Duodenal mucosa (tissue), 2 donors: ENCODE results near the gene OR10H4.
"Not testable (repeated sequence)": the region's sequence is repeated elsewhere in the genome, so short reads cannot be mapped to it uniquely, and the experiment has no call there.

Source experiments
- H3K27ac ChIP-seq: one replicate; pipeline ENCODE4 v1.7.0; 2013; ENCODE audit warnings: low read depth, low read length
- H3K27me3 ChIP-seq, 2 donors: one replicate each; pipeline ENCODE4 v1.7.0; 2013; ENCODE audit warnings: low read length in 2 of 2, control low read depth in 1 of 2; ENCODE audit not compliant: insufficient read depth in 2 of 2, control insufficient read depth in 1 of 2
- H3K36me3 ChIP-seq, 2 donors: one replicate each; pipeline ENCODE4 v1.7.0; 2013; ENCODE audit warnings: low read length in 2 of 2, control low read depth in 1 of 2; ENCODE audit not compliant: insufficient read depth in 2 of 2, control insufficient read depth in 1 of 2
- H3K4me1 ChIP-seq, 2 donors: one replicate each; pipeline ENCODE4 v1.7.0; 2013; ENCODE audit warnings: low read length in 2 of 2, control low read depth in 1 of 2; ENCODE audit not compliant: insufficient read depth in 2 of 2, control insufficient read depth in 1 of 2
- H3K4me3 ChIP-seq, 2 donors: one replicate each; pipeline ENCODE4 v1.7.0; 2013; ENCODE audit warnings: low read length in 2 of 2, low read depth in 1 of 2
- H3K9ac ChIP-seq, 2 donors: one replicate each; pipeline ENCODE4 v1.7.0; 2013; ENCODE audit warnings: low read length in 2 of 2, low read depth in 1 of 2
- H3K9me3 ChIP-seq, 2 donors: one replicate each; pipeline ENCODE4 v1.7.0; 2013; ENCODE audit warnings: low read length in 2 of 2, control low read depth in 1 of 2; ENCODE audit not compliant: control insufficient read depth in 1 of 2

OR10H4 gene

GRCh38 chr19:15936950-15937349 lies 11.9 kb upstream of the OR10H4 start:
- no peak overlapping the region for H3K9ac ChIP-seq
- H3K9me3 ChIP-seq = no peaks in the 10 kb centered on the region
- H3K4me1 ChIP-seq = peaks cover 10 to 13% of the 10 kb centered on the region in 2 donors
- no peaks in the 10 kb centered on the region for H3K36me3 ChIP-seq
- H3K4me3 ChIP-seq = no peak overlapping the region
- peaks cover 0 to 13% of the 10 kb centered on the region in 2 donors for H3K27me3 ChIP-seq
- no peak overlapping the region for H3K27ac ChIP-seq

- no peak overlapping the region for H3K4me3 ChIP-seq
- H3K36me3 ChIP-seq = no peaks in the 10 kb centered on the region
- no peak overlapping the region for H3K27ac ChIP-seq
- H3K27me3 ChIP-seq = peaks cover 0 to 13% of the 10 kb centered on the region in 2 donors
- H3K9me3 ChIP-seq = no peaks in the 10 kb centered on the region
- H3K4me1 ChIP-seq = peaks cover 10 to 13% of the 10 kb centered on the region in 2 donors
- H3K9ac ChIP-seq = no peak overlapping the region
Measured at GRCh38 chr19:15937771-15938170, 11.0 kb upstream of the OR10H4 start.

GRCh38 chr19:15944401-15944800 lies 4.4 kb upstream of the OR10H4 start:
- Histone ChIP-seq H3K9ac (no peak overlapping the region), H3K4me3 (no peak overlapping the region), H3K36me3 (no peaks in the 10 kb centered on the region), H3K27me3 (peaks cover 2 to 3% of the 10 kb centered on the region in 2 donors), H3K9me3 (peaks cover 10 to 14% of the 10 kb centered on the region in 2 donors), H3K27ac (no peak overlapping the region), H3K4me1 (no peaks in the 10 kb centered on the region)

GRCh38 chr19:15945301-15945700 lies 3.5 kb upstream of the OR10H4 start:
- no peak overlapping the region for H3K9ac ChIP-seq
- peaks cover 3% of the 10 kb centered on the region in 2 donors for H3K27me3 ChIP-seq
- H3K4me1 ChIP-seq = no peaks in the 10 kb centered on the region
- H3K36me3 ChIP-seq = no peaks in the 10 kb centered on the region
- H3K9me3 ChIP-seq = peaks cover 11 to 14% of the 10 kb centered on the region in 2 donors
- H3K27ac ChIP-seq = no peak overlapping the region
- no peak overlapping the region for H3K4me3 ChIP-seq

- Histone ChIP-seq H3K27me3 (peaks cover 8 to 20% of the 10 kb centered on the region in 2 donors), H3K27ac (no peak overlapping the region), H3K9ac (no peak overlapping the region), H3K36me3 (no peaks in the 10 kb centered on the region), H3K4me3 (no peak overlapping the region), H3K9me3 (no peaks in the 10 kb centered on the region), H3K4me1 (no peaks in the 10 kb centered on the region)
Measured at GRCh38 chr19:15954820-15955219, 6.0 kb downstream of the OR10H4 start.

GRCh38 chr19:15962319-15962718 lies 13.5 kb downstream of the OR10H4 start:
- no peak overlapping the region for H3K4me3 ChIP-seq
- no peak overlapping the region for H3K9ac ChIP-seq
- H3K4me1 ChIP-seq = no peaks in the 10 kb centered on the region
- H3K27me3 ChIP-seq = no peaks in the 10 kb centered on the region
- no peaks in the 10 kb centered on the region for H3K9me3 ChIP-seq
- no peak overlapping the region for H3K27ac ChIP-seq
- H3K36me3 ChIP-seq = no peaks in the 10 kb centered on the region

GRCh38 chr19:15964231-15964630 lies 15.4 kb downstream of the OR10H4 start:
- H3K9ac ChIP-seq = no peak overlapping the region
- no peaks in the 10 kb centered on the region for H3K27me3 ChIP-seq
- H3K36me3 ChIP-seq = no peaks in the 10 kb centered on the region
- H3K9me3 ChIP-seq = no peaks in the 10 kb centered on the region
- H3K4me1 ChIP-seq = no peaks in the 10 kb centered on the region
- no peak overlapping the region for H3K27ac ChIP-seq
- no peak overlapping the region for H3K4me3 ChIP-seq

- no peak overlapping the region for H3K9ac ChIP-seq
- H3K27me3 ChIP-seq = no peaks in the 10 kb centered on the region
- no peak overlapping the region for H3K4me3 ChIP-seq
- H3K27ac ChIP-seq = no peak overlapping the region
- H3K4me1 ChIP-seq = no peaks in the 10 kb centered on the region
- H3K9me3 ChIP-seq = no peaks in the 10 kb centered on the region
- H3K36me3 ChIP-seq = no peaks in the 10 kb centered on the region
Measured at GRCh38 chr19:15971224-15971780, 22.5 kb downstream of the OR10H4 start.

- not testable (repeated sequence) for H3K4me1 ChIP-seq, H3K27me3 ChIP-seq, H3K36me3 ChIP-seq, H3K27ac ChIP-seq, H3K9me3 ChIP-seq, H3K9ac ChIP-seq, H3K4me3 ChIP-seq
Measured at GRCh38 chr19:15972043-15972442, 23.2 kb downstream of the OR10H4 start.

GRCh38 chr19:15974856-15975255 lies 26.0 kb downstream of the OR10H4 start:
- no peaks in the 10 kb centered on the region for H3K9me3 ChIP-seq
- H3K4me3 ChIP-seq = no peak overlapping the region
- H3K4me1 ChIP-seq = no peaks in the 10 kb centered on the region
- H3K36me3 ChIP-seq = no peaks in the 10 kb centered on the region
- H3K27ac ChIP-seq = no peak overlapping the region
- no peaks in the 10 kb centered on the region for H3K27me3 ChIP-seq
- no peak overlapping the region for H3K9ac ChIP-seq
